T-helper 2 cell (primary cell): ENCODE data around the gene ANKS1B.
"Not testable (repeated sequence)": the region's sequence is repeated elsewhere in the genome, so short reads cannot be mapped to it uniquely, and the experiment has no call there.

Experiments
- DNase-seq, 5 experiments: peaks; one replicate each; pipeline versions ENCODE4 v3.0.0 to v3.0.0-alpha.2; 2012 to 2022

Gene ANKS1B

GRCh38 chr12:99043319-99043914 lies 941.3 kb downstream of the ANKS1B start:
- peak in 2 of 5 experiments; percentile 14 to 55 for DNase-seq

GRCh38 chr12:99042226-99042625 lies 942.5 kb downstream of the ANKS1B start:
- DNase-seq = no peak

- no peak for DNase-seq
Measured at GRCh38 chr12:99039367-99040120, 945.2 kb downstream of the ANKS1B start.

- no peak for DNase-seq
Measured at GRCh38 chr12:99036566-99036965, 948.2 kb downstream of the ANKS1B start.

GRCh38 chr12:99035803-99036202 lies 948.9 kb downstream of the ANKS1B start:
- no peak for DNase-seq

- not testable (repeated sequence) for DNase-seq
Measured at GRCh38 chr12:99034201-99034600, 950.5 kb downstream of the ANKS1B start.

- DNase-seq = no peak
Measured at GRCh38 chr12:99029511-99030271, 955.0 kb downstream of the ANKS1B start.

GRCh38 chr12:99027461-99027860 lies 957.3 kb downstream of the ANKS1B start:
- DNase-seq = no peak

GRCh38 chr12:99027055-99027393 lies 957.7 kb downstream of the ANKS1B start:
- DNase-seq = no peak

- DNase-seq = no peak
Measured at GRCh38 chr12:99026332-99027054, 958.2 kb downstream of the ANKS1B start.

- DNase-seq = no peak
Measured at GRCh38 chr12:99024870-99025269, 959.9 kb downstream of the ANKS1B start.

GRCh38 chr12:99024191-99024590 lies 960.5 kb downstream of the ANKS1B start:
- DNase-seq = no peak

GRCh38 chr12:99020871-99021270 lies 963.9 kb downstream of the ANKS1B start:
- DNase-seq = no peak

GRCh38 chr12:99019798-99020197 lies 964.9 kb downstream of the ANKS1B start:
- no peak for DNase-seq

- no peak for DNase-seq
Measured at GRCh38 chr12:99017971-99018370, 966.8 kb downstream of the ANKS1B start.

- no peak for DNase-seq
Measured at GRCh38 chr12:99009654-99010296, 975.0 kb downstream of the ANKS1B start.

- DNase-seq = no peak
Measured at GRCh38 chr12:99005601-99006000, 979.1 kb downstream of the ANKS1B start.

- no peak for DNase-seq
Measured at GRCh38 chr12:99004799-99005466, 979.8 kb downstream of the ANKS1B start.

GRCh38 chr12:99002731-99003130 lies 982.0 kb downstream of the ANKS1B start:
- no peak for DNase-seq

- DNase-seq = no peak
Measured at GRCh38 chr12:99002156-99002555, 982.6 kb downstream of the ANKS1B start.

GRCh38 chr12:98999559-98999958 lies 985.2 kb downstream of the ANKS1B start:
- DNase-seq = no peak

GRCh38 chr12:98998697-98999299 lies 985.9 kb downstream of the ANKS1B start:
- peak in 1 of 5 experiments; percentile 36 for DNase-seq
